Hypothalamus (tissue), 51 donors: ENCODE data around the gene ABLIM1.

Experiments used
- DNase-seq, 51 donors: peaks; one replicate each; lab custom pipeline; 2025; lab: John Stamatoyannopoulos, UW

ABLIM1 gene

DNA sequence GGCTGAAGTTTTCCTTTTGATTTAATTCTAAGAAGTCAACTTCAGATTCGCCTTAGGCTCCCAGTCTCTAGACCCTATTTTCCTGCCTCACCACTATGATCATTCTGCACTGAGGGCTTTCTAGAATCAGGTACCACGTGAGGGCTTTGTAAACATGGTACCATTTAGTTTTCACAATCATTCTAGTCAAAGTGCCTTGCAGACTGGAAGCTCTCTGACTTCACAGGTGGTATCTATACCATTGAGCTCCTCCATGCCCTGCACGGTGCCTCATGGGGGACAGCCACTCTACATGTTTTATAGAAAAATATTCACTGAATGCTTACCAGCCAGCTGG lies 106.5 kb downstream of the ABLIM1 start:
- no peak for DNase-seq

DNA sequence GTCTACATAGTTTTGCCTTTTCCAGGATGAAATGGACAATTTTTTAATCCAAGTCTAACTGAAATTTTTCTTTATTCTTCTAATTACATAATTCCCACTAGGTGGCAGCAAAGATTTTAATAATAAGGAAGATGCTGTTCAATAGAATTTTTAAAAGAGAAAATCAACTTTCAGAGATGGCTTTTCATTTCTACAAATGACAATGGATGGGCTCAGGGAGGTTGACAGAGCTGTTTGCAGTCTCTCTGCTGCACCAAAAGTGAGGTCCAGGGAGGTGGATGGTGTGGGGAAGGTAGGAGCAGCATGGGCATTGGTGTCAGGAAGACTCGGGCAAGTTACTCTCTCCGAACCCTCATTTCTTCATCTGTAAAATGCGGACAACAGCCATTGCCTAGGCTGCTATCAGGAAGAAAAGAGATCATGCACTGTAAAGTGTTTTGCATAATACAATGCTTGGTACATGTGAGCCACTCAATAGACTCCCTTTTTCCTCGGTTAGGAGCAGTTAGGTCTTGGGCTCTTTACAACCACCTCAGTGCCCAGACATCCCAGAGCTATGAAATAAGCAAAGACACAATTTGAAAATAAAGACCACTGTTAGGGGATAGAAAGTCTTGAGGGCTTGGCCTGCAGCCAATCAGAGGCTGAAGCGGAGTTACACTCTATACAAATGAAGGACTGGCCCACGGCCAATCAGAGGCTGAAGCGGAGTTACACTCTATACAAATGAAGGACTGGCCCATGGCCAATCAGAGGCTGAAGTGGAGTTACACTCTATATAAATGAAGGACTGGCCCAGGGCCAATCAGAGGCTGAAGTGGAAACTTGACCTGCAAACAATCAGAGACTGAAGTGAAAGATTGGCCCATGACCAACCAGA lies 107.1 kb downstream of the ABLIM1 start:
- peak in 20 of 51 donors; percentile 8 to 64 (median 28) for DNase-seq

DNA sequence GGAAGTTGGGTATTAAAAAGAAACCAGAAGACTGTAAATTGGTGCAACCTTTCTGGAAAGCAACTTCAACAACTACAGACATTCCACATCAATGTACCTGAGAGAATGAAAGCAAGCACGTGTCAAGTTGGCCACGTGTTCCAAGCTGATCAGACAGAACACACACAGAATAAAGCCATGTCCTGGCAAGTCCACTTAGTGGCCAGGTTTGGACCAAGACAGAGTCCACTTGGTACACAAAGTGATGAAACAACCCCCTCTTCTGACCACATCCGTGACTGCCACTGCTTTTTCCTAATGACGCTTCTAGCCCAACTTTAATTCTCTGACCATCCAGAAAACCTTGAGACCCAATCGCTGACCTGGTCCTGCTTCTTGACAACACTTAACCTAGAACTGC lies 109.4 kb downstream of the ABLIM1 start:
- DNase-seq: peak in 2 of 51 donors; percentile 7 to 10

DNA sequence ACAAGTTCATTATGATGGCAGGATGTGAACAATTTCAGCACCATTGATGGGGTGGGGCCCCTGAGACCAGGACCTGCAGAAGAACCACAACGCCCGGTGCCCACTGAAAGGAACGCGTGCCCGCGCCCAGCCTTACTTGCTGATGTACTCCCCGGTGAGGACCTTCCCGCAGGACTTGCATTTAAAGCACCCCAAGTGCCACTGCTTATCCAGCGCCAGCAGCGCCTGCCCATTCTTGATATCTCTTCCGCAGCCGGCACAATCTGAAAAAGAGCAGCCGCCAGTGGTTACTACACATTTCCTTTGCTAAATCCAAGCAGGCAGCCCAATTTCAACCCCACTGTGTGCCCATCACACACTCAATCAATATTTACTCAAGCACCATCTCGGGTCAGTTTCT lies 110.6 kb downstream of the ABLIM1 start:
- no peak for DNase-seq

DNA sequence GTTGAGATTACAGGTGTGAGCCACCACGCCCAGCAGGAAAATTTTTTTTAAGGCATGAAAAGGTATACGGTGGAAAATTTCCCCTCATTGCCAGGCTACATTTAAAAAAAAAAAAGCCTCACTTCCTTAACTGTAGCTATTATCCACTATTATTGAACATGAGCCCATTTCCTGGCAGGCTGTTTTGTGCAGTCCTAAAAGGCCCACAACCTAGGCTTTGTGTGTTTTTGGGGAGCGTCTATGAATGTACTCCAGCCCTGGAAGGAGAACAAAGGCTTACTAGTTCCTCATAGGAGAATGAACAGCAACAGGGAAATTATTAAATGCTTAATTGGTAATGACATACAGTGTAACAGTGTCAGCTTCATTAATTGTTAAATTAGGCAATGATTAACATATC lies 111.0 kb downstream of the ABLIM1 start:
- DNase-seq: no peak

DNA sequence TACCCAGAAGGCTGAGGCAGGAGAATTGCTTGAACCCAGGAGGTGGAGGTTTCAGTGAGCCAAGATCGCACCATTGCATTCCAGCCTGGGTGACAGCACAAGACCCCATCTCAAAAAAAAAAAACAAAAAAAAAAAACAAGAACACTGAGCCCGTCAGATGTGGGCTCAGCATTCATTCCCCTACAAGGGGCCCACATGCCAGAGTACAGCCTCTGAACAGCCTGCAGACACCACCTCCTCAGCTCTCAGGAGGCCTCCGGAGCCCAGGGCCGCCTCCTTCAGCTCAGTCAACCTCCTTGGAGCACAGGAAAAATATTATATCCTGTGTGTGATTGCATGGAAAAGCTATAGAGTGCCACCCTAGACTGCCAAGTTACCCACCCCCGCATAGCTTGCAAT lies 112.3 kb downstream of the ABLIM1 start:
- no peak for DNase-seq

DNA sequence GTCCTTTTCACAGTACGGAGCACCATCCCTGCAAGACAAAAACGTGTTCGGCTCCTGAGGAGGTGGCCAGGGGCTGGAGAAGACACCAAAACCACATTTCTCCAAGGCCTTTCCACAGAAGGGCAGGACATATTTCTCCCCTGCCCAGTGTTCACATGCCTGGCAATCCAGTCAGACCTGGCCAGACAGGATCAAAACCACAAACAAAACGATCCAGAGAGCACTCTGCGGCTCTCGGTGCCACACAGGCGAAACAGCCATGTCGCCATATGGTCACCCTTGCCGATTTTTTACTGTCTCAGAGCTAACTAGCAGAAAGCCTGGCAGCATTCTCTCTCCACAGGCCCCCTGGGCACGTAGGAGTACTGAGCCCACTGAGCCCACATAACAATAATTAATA lies 113.0 kb downstream of the ABLIM1 start:
- no peak for DNase-seq

DNA sequence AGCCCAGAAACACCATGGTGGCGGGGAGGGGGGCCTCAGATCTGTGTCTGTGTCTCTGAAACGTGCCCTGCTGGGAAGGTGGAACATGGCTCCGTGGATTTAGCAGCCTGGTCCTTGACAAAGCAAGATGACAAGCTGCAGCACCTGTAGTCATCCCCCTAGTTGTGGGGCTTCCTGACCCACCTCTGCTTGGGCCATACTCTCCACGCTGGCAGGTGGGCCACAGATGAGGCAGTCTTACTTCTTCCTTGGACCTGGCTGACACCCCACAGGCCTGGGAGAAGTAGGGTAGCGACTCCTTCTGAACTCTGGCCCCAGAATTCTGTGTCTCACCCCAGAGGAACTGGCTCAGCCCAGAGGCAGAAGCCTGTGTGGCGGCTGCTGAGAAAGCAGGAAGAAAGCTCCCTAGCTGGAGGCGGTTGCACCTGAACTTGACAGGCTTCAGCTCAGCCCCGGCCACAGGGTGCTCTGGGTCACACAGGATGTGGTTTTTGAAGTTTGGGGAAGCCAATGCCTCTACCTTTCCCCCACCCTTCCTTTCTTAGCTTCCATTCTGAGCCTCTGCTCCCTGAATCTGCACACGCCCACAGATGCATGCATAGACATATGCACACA lies 113.9 kb downstream of the ABLIM1 start:
- no peak for DNase-seq

DNA sequence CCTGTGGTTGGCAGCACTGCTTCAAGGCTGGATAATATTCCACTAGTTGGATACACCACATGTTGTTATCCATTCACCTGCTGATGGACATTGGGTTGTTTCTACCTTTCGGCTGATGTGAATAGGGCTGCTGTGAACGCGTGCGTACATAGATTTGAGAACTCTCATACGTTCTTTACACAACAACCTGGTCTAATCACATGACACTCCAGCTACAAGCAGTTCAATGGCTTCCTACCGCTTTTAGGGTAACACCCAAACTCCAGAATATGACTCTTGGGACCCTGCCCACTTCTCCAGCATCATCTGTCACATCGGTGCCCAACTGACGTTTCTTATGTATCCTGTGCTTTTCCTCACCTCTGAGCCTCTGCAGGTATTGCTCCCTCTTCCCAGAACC lies 114.6 kb downstream of the ABLIM1 start:
- no peak for DNase-seq

DNA sequence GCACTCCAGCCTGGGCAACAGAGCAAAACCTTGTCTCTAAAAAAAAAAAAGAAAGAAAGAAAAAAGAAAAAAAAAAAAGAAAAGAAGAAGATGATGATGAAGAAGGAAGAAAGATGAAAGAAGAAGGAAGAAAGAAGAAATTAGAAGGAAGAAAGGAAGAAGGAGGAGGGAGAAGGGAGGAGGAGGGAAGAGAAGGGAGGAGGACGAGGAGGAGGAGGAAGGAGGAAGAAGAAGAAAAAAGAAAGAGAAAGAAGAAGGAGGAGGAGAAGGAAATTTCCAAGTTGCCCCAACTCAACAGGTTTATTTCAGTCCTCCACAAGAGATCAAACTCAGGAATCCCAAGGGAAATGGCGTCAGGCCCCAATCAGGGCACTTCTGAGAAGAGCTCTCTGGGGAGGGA lies 115.7 kb downstream of the ABLIM1 start:
- no peak for DNase-seq

DNA sequence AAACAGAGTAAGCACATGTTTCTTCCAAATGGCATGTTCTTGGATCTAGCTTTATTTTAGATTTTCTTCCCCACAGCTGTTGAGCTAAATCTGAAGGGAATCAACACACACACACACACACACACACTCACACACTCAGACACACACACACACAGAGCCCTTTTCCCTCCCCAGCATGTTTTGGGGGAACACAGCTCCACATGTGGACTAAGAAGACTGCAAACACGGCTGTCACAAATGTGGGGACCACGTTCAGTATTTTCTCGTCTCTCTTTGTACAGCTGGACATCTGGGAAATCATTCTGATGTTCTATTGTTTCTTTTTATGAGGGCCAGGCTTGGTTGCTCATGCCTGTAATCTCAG lies 116.3 kb downstream of the ABLIM1 start:
- DNase-seq: no peak

DNA sequence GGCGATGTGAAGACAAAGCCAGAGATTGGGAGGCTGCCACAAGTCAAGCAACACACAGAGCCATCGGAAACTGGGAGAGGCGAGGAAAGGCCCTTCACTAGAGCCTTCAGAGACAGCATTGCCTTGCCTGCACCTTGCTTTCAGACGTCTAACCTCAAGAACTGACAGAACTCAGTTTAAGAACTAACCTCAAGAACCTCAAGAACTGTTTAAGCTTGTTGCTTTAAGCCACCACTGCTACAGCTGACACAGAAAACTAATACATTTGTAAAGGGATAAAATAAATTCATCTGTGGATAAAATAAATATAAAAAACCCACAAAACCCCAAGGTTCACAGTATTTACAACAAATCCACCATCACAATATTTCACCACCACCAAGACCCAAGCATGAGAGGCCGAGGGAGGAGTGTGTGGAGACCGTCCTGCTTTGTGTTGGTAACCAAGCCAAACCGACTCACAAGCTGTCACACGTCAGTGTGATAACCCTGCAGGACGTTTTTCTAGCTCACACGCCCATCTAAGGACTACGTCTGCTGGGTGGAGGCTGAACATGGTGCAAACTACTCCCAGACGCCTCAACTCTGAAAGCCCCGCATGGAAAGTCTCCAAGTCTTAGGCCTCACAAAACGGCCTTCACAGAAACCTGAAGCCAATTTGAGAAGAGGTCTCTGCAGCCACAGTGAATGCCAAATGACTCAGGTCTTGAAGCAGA lies 116.8 kb downstream of the ABLIM1 start:
- DNase-seq: no peak

DNA sequence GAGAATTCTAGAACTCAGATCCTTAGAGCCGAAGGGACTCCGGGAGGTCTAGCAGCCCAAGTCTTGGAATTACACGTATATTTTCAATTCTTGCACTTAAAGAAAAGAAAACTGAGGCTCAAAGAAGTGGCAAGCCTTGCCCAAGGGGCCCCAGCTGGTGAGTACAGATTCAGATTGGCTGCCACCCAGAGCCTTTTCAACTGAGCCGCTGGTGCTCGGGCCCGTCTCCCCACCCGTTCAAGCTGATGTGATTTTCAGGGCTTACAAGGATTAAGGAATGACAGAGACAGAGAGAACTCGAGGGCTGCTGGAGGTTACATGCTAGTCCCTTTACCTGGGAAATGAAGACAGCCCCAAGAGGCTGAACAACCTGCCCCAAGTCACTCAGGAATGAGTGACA lies 117.8 kb downstream of the ABLIM1 start:
- peak in 4 of 51 donors; percentile 5 to 16 (median 6) for DNase-seq

DNA sequence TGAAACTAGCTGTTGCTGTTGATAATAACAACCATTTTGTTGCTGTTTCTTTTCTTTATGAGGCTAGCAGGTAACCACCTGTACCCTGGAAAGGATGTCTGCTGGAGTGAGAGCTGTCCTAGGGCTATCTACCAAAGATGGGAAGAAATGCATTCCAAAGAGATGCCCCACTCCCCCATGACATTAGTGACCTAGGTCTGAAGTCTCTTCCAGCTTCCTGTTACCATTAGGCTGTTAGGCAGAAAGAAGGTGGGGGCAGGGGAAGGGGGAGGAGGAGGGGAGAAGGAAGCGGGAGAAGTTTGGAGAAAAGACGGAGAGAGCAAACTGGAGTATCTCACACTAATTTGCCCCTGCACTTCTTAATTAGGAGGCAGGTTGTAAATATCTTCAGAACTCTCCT lies 118.5 kb downstream of the ABLIM1 start:
- DNase-seq: no peak

DNA sequence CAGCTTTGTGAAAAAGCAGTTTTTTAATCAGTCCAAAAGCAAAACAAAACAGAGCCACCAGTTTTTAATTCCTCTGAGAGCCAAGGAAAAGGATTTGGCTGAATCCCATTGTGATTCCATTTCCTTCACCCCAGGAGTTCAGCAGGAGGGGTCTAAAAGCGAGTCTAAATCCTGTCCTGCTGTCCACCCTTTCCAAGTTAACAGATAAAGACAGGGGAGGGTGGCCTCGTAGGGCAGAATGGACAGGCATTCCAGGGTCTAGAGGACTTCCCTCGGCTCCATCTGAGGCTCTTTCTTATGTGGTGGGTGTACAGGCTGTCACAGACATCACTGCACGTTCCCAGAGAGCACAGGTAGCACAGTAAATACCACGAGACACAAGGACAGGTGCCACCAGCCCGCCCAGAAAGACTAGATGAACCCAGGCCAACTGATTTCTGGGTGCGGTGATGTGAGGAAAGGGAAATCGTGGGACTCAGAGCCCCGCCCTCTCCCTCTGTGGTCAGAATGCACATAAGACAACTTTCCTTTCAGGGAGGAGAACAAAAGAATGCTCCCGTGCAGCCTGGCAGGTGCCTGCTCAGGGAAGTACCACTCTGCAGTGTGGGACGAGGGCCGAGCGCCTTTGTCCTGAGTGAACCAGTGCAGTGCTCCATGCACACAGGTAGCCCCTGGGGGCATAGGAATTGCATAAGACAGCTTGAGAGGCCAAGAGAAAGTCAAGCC lies 119.7 kb downstream of the ABLIM1 start:
- no peak for DNase-seq

DNA sequence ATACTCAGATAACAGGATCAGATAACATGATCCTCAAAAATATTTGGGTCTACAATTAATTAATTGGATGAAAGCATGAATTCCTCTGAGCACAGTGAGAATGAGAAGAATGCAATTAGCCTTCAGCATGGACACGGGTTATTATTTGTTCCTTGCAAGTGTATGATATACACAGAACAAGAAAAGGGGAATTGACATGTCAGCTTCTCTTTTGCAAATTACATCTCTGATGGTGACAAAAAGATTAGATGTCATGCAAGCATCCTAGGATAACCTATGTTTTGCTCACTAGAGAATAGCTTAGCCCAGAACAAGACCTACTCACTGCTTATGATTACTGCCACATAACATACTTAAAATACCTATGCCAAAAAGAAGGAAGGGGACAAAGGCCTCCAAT lies 120.3 kb downstream of the ABLIM1 start:
- DNase-seq: no peak

DNA sequence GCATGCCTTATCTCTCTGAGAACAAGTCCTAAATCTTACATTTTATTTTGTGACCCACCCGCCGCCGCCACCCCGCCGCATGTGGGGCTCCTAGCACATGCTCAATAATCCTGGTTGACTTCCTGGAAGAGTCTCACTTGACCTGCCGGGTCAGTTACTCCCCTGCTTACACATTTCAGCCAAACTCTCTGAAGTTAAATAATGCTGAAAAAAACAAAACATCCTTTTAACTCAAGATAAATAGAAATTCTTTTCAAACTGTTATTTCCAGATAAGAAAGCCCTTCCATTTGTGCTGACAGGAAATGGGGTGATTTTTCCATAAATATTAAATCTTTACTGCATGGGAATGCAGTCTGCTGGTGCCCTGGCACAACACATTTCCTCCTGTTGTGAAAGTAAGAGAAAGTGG lies 123.5 kb downstream of the ABLIM1 start:
- no peak for DNase-seq

DNA sequence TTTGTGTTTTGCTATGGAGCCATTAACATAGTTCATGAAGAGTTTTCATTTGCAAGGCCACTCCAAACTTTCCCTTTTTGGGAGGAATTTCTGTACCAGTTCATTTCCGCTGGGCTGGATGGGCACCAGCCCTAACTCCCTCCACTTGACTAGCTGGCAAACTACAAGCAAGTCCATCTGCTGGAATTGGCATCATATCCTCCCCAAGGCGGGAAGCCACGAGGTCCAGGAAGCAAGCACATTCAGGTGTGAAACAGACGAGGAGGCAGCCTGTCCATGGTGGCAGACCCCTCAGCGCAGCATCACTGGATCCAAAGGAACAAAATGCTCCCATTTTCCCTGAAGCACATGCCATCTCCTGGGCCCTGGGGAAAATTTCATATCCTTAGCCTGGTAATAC lies 125.8 kb downstream of the ABLIM1 start:
- DNase-seq: no peak

DNA sequence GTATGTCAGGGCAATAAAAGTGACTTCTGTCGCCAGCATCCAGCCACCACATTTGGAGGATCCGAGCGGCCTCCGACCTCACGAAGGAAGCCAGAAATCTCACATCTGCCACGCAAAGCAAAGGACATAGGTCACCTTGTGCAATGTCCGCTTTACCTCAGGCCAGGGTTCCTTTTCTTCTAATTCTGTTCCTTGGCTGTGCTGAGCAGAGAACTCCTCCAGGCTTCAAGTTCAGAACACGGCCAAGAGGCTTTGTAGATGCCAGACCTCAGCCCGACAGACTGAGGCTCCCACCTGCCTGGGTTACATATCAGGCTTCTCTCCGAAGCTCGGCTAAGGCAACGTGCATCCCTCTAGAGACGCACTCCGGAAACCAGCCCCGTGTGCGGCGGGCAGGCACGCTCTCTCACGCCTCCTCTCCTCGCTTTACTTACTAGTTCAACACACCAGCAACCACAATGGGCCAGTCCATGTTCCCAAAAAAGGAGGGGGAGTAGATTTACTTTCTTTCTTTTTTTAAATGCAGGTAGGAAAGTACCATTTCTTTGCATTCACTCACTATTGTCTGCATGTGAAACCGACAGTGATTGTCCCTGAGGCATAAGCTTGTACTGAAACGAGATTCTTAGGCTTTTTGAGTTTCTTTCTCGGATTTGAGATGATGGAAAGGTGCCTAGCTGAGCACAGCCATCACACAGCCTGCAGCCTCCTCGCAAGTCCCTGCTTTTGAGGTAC lies 131.4 kb downstream of the ABLIM1 start:
- DNase-seq: peak in 26 of 51 donors; percentile 7 to 66 (median 30)

DNA sequence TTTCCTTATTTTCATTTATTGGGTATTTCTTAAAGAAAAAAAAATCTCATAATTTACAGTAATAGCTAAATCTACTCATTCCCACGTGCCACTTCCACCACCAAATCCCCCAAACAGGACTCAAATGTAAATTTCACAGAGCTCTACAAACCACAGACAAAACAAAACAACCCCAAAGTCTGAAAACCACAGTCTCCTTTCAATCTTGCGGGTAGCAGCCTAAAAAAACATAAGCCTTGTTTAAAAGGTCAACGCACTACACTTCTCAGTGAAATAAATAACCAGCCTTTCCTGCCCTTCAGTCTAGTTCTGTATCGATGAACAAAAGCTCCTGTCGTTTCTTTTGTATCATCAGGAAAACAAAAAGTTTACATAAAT lies 132.0 kb downstream of the ABLIM1 start:
- DNase-seq: no peak
